Body of pancreas (tissue), 4 donors: ENCODE data around the gene UTP11. TPM values are rescaled to one million over a fixed set of nuclear protein-coding genes. Genes with fewer than 3 reads are reported as not detected.

Experiments used
- ATAC-seq: fragments of 150-250 bp; one replicate; pipeline ENCODE4 v1.9.1; 2016
- DNase-seq, 4 donors: peaks; one replicate each; pipeline ENCODE4 v3.0.0-alpha.2; 2019
- H3K27ac ChIP-seq, 4 donors: fragments of 200-600 bp; sonication (generic); 1 replicate in 3 of 4; 2 replicates in 1 of 4; pipeline versions ENCODE4 v1.5.1 to v1.6.1; 2016 to 2019; ENCODE audit warnings: mild to moderate bottlenecking in 1 of 4, mixed read lengths in 1 of 4, moderate library complexity in 1 of 4
- H3K27me3 ChIP-seq, 2 donors: fragments of 200-600 bp; sonication (generic); one replicate each; pipeline ENCODE4 v1.6.0; 2016; ENCODE audit warnings: mild to moderate bottlenecking in 1 of 2
- H3K36me3 ChIP-seq, 2 donors: fragments of 200-600 bp; sonication (generic); replicated peaks in 1 of 2; 2 replicates each; pipeline ENCODE4 v1.5.1; 2016; ENCODE audit warnings: low read depth in 2 of 2; ENCODE audit not compliant: insufficient read depth in 1 of 2
- H3K4me1 ChIP-seq: fragments of 200-600 bp; sonication (generic); one replicate; pipeline ENCODE4 v1.6.0; 2016
- H3K4me3 ChIP-seq, 2 donors: fragments of 200-600 bp; sonication (generic); 1 replicate in 1 of 2; 2 replicates in 1 of 2; pipeline ENCODE4 v1.5.1; 2016 to 2019
- H3K9me3 ChIP-seq, 3 donors: fragments of 200-600 bp; sonication (generic); 1 replicate in 2 of 3; 2 replicates in 1 of 3; pipeline ENCODE4 v1.5.1; 2016
- POLR2A ChIP-seq, 3 donors: fragments of 450-650 bp; IDR thresholded peaks; one replicate each; pipeline ENCODE4 v1.6.1; 2016; ENCODE audit warnings: antibody characterized with exemption in 3 of 3, mild to moderate bottlenecking in 2 of 3
- WGBS, 2 donors: methylation state at CpG; one replicate each; pipeline ENCODE4 v1.1.5; 2017; 5-methylcytosine and 5-hydroxymethylcytosine counted together
- intact Hi-C: fragments of 100-400 bp; cut with DNase I; formaldehyde crosslinking; loops from one replicate; pipeline ENCODE4 v1.15.1; 2023
- total RNA-seq, 2 donors: library from RNA; depleted of rRNA; stranded (reverse); fragments of >200 nt; gene quantifications; one replicate each; pipeline ENCODE4 v1.1.0, GENCODE V29; 2016
- TF ChIP-seq, protein P1 (sequence below), 7 experiments: fragments of 450-650 bp in 4 of 7; fragments of 200-600 bp in 3 of 7; sonication (generic) in 3 of 7; IDR thresholded peaks; one replicate each; pipeline ENCODE4 v1.5.1; 2016 to 2019; ENCODE audit warnings: antibody characterized with exemption in 7 of 7

Gene UTP11
- total RNA-seq, 2 donors from 2014 or later = 10.9 to 13.2 TPM

DNA sequence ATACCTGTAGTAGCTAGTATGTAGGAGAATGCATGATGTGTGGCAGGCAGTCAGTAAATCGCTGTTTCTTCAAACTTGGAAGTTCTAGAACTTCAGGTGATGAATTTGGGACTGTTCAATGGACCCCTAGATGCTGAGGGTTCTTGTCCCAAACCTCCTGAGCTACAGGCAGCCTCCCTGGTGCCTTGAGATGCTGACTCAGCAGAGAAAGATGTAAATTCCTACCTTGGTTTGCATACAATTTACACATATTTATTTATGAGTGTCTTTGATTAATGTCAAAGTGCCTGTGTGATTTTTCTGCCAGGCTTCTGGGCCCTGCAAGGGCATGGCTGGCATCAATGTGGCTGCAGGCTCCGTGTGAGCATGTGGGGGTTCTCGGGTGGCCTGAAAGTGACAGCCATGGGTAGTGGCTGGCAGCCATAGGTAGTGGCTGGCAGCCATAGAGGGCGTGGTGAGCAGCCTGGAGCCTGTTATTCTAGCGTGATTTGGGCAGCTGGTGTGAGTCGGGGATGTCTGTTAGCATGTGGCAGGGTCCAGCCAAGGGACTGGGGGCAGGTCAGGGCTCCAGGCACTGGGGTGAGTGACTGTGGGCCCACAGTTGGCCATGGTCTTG lies 47.2 kb downstream of the UTP11 start:
- ATAC-seq (no peak), DNase-seq (no peak)
- TF ChIP-seq, protein P1, sequence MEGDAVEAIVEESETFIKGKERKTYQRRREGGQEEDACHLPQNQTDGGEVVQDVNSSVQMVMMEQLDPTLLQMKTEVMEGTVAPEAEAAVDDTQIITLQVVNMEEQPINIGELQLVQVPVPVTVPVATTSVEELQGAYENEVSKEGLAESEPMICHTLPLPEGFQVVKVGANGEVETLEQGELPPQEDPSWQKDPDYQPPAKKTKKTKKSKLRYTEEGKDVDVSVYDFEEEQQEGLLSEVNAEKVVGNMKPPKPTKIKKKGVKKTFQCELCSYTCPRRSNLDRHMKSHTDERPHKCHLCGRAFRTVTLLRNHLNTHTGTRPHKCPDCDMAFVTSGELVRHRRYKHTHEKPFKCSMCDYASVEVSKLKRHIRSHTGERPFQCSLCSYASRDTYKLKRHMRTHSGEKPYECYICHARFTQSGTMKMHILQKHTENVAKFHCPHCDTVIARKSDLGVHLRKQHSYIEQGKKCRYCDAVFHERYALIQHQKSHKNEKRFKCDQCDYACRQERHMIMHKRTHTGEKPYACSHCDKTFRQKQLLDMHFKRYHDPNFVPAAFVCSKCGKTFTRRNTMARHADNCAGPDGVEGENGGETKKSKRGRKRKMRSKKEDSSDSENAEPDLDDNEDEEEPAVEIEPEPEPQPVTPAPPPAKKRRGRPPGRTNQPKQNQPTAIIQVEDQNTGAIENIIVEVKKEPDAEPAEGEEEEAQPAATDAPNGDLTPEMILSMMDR (IDR thresholded peaks at IDR 0.05) = no peak
- no peak for TF ChIP-seq POLR2A (IDR thresholded peaks at IDR 0.05)
- no peak overlapping the region for H3K27ac ChIP-seq
- peaks cover 6% of the 10 kb centered on the region for H3K4me1 ChIP-seq
- intact Hi-C loops = no loop called here
- H3K36me3 ChIP-seq = no peaks in the 10 kb centered on the region
- no peaks in the 10 kb centered on the region for H3K27me3 ChIP-seq
- no peak overlapping the region for H3K4me3 ChIP-seq
- WGBS, 2 donors = 50 to 63% methylated on average over 2 to 6 of the region's 6 CpGs
- no peaks in the 10 kb centered on the region for H3K9me3 ChIP-seq

DNA sequence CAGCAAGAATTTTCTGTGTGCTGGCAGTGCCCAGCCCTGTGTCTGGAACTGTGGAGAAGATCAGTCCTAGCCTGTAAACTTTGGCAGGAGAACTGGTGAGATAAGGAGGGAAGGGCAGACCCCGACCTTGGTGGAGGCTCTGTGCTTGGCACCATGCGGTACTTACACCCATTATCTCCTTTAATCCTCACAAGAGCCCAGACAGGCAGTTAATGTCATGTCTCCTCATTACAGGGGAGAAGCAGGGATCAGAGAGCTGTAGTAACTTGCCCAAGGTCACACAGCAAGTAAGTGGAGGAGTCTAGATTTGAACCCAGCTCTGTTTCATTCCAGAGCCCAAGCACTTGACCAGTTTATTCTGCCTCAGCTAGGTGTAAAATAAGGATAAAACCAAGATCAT lies 48.0 kb downstream of the UTP11 start:
- Histone ChIP-seq H3K4me1 (peaks cover 6% of the 10 kb centered on the region), H3K9me3 (no peaks in the 10 kb centered on the region), H3K4me3 (no peak overlapping the region), H3K36me3 (no peaks in the 10 kb centered on the region), H3K27ac (no peak overlapping the region), H3K27me3 (no peaks in the 10 kb centered on the region)
- WGBS, 2 donors = 36% methylated on average over 2 of the region's 2 CpGs; no CpG with 5 or more reads in 1 of the 2 donors
- no peak for DNase-seq
- intact Hi-C loops = no loop called here
- ATAC-seq = no peak
- TF ChIP-seq, protein P1 (IDR thresholded peaks at IDR 0.05) = no peak
- TF ChIP-seq POLR2A (IDR thresholded peaks at IDR 0.05) = no peak

DNA sequence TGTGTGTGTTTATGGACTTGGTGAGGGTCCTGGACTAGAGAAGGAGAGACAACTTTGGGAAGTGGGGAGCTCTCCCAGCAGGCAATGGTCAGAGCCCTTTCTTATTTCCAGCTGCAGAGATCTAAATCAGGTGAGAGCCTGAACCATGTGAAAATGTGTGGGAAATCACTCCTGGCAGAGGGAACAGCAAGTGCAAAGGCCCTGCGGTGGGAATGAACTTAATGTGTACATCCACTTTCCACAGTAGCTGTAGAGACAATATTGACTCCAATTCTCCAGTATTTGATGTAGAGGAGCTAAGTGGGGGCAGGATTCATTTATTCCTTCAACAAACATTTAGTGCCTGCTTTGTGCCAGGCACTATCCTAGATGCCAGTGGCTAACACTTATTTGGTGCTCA lies 48.8 kb downstream of the UTP11 start:
- Histone ChIP-seq H3K27me3 (no peaks in the 10 kb centered on the region), H3K36me3 (no peaks in the 10 kb centered on the region), H3K4me3 (no peak overlapping the region), H3K9me3 (no peaks in the 10 kb centered on the region), H3K4me1 (peaks cover 6% of the 10 kb centered on the region), H3K27ac (no peak overlapping the region)
- ATAC-seq = no peak
- TF ChIP-seq, protein P1 (IDR thresholded peaks at IDR 0.05) = no peak
- 82 to 94% methylated on average over 1 of the region's 1 CpG for WGBS, 2 donors
- intact Hi-C loops = no loop called here
- no peak for DNase-seq

DNA sequence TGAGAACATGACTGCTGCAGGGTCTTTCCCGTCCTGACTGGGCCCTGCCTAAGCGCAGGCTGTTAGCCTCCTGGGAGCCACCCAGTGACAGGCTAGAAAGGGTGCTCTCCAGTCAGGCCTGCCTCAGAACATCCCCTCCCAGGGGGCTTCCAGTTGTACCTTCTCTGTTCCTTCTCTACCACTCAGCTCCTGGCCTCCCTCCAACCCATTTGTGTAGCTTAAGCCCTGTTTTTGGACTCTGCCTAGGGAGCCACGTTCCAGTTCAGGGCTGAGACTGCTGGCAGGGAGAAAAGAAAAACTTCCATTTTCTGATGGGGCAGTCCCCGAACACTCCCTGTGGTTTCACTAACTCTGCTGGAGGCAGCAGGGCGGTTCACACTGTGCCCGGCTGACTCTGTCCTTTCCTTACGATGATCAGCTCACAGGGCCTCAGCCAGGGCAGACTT lies 49.4 kb downstream of the UTP11 start:
- TF ChIP-seq POLR2A (IDR thresholded peaks at IDR 0.05) = no peak
- TF ChIP-seq, protein P1 (IDR thresholded peaks at IDR 0.05) = no peak
- ATAC-seq (no peak), DNase-seq (no peak)
- 79 to 92% methylated on average over 7 of the region's 7 CpGs for WGBS, 2 donors
- no peaks in the 10 kb centered on the region for H3K9me3 ChIP-seq
- no peaks in the 10 kb centered on the region for H3K27me3 ChIP-seq
- intact Hi-C loops = no loop called here
- no peaks in the 10 kb centered on the region for H3K36me3 ChIP-seq
- peaks cover 6% of the 10 kb centered on the region for H3K4me1 ChIP-seq
- H3K27ac ChIP-seq = no peak overlapping the region
- H3K4me3 ChIP-seq = no peak overlapping the region
